GM18502 (cell line): ENCODE data around the gene AKT3.
A peak's percentile ranks its signal among the peaks of the same experiment; 100 is the strongest.

Experiments used
- ATAC-seq: cut with Tn5 transposase; IDR thresholded peaks from one replicate; pipeline ENCODE4 v1.9.1; 2021; ENCODE audit warnings: mild to moderate bottlenecking; ENCODE audit not compliant: unreplicated experiment, poor library complexity

Gene AKT3

GRCh38 chr1:243529512-243529911 lies 320.5 kb downstream of the AKT3 start:
- no peak for ATAC-seq

DNA sequence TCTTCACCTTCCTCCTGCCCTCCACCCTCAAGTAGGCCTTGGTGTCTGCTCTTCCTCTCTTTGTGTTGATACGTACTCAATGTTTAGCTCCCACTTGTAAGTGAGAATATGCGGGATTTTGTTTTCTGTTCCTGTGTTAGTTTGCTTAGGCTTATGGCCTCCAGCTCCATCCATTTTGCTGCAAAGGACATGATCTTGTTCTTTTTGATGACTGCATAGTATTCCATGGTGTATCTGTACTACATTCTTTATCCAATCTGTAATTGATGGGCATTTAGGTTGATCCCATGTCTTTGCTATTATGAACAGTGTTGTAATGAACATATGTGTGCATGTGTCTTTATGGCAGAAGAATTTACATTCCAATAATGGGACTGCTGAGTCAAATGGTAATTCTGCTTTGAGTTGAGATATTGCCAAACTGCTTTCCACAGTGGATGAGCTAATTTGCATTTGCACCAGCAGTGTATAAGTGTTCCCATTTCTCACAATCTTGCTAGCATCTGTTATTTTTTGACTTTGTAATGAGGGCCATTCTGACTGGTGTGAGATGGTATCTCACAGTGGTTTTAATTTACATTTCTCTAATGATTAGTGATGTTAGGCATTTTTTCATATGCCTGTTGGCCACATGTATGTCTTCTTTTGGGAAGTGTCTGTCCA lies 321.5 kb downstream of the AKT3 start:
- ATAC-seq = no peak

GRCh38 chr1:243526180-243526579 lies 323.9 kb downstream of the AKT3 start:
- ATAC-seq = no peak

- ATAC-seq = no peak
Measured at GRCh38 chr1:243525085-243525487, 325.0 kb downstream of the AKT3 start.

DNA sequence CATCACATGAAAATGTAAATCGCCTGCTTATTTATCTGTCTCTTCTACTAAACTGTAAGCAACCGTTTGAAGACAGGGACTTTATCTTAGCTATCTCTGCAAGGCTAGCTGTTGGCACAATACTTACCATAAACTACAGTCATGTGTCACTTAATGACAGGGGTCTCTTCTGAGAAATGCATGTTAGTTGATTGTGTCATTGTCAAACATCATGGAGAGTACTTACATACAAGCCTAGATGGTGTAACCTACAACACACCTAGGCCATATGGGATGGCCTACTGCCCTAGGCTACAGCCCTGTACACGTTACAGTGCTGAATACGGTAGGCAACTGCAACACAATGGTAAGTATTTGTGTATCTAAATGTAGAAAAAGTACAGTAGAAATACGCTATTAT lies 326.3 kb downstream of the AKT3 start:
- ATAC-seq = no peak

GRCh38 chr1:243520831-243521230 lies 329.2 kb downstream of the AKT3 start:
- ATAC-seq = no peak

- no peak for ATAC-seq
Measured at GRCh38 chr1:243514927-243515326, 335.1 kb downstream of the AKT3 start.

GRCh38 chr1:243513726-243514491 lies 336.1 kb downstream of the AKT3 start:
- no peak for ATAC-seq

DNA sequence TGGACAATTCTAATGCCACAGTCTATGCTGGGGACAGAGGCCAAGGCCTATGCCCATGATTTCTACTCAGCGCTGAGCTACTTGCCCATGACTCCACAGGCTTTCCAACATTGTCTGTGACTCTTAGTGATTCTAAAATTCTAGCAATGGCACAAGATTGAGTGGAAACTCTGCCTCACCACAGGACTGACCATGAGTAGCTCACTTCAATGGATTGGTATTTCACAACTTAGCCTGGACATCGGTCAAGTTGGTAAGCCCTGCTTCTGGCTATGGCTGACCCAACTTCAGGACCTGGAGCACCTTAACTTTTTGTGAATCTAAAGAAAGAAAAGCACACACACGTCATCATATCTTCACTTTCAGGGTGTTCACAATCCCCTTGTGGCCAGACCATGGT lies 339.1 kb downstream of the AKT3 start:
- ATAC-seq = no peak

DNA sequence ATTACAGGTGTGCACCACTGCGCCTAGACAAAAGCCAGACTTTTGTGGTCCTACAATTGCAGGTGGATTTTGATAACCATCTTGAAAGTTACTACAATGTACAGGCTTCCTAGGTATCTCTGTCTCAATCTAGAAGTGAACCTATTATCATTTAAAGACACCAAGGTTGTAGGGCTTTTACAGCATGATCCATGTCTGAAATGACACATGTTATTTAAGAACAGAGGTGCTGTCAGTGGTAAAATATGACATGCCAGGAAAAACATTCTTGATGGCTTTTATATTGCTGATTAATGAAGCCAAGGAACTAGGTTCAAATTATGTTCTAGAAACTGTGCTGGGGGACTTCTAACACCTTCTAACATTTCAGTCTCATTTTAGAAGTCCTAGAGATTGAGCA lies 341.1 kb downstream of the AKT3 start:
- ATAC-seq = no peak

GRCh38 chr1:243508303-243508713 lies 341.7 kb downstream of the AKT3 start:
- ATAC-seq = peak; percentile 69

- no peak for ATAC-seq
Measured at GRCh38 chr1:243507672-243508302, 342.3 kb downstream of the AKT3 start.

DNA sequence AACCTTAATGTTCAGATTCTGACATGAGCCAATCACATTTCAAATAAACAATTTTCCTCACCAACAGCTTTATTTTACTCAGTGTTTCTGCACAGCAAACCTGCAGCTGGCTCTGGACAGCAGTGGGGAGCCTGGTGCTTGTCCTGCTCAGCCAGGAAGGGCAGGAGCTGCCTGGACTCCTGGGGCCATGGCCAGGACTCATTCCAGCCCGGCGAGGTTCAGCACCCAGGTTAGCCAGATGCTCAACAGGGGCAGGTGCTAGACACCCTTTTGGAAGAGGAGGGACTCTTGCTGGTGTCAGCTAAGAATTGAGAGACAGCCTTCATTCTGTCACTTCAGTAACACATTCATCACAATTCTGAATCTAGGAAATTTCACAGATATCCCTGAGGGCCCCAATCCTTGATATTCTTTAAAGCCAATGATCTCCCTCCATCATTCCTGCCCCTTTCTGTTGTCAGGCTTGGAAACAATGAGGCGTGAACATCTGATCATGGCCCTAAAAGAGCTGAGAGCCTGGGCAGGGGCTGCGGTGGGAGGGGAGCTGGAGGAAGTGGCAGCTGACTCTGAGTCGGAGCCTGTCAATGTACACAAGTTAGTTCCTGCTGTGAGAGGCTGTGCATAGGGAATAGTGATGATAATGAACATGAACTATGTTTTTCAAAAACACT lies 342.9 kb downstream of the AKT3 start:
- no peak for ATAC-seq

GRCh38 chr1:243505986-243506689 lies 343.9 kb downstream of the AKT3 start:
- peak; percentile 40 for ATAC-seq

- ATAC-seq = no peak
Measured at GRCh38 chr1:243503155-243503554, 346.9 kb downstream of the AKT3 start.

GRCh38 chr1:243501002-243501401 lies 349.0 kb downstream of the AKT3 start:
- no peak for ATAC-seq

DNA sequence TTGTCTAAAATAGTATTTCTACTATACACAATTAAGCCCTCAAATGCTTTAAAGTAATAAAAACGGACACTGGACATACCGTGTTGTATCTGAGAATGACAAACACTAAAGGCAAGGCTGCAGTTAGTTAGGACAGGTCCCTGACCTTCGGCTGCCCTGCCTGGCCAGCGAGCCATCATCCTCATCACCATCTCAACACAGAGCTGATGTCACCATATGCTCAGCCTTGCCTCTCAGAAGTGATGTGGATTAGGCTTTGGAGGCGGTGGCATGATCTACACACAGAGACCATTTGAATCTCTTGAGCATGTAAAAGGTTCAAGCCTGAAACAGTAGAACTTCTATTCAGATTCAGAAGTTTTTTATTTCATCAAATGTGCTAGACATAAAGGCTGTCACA lies 349.5 kb downstream of the AKT3 start:
- no peak for ATAC-seq

GRCh38 chr1:243499711-243500110 lies 350.3 kb downstream of the AKT3 start:
- no peak for ATAC-seq

DNA sequence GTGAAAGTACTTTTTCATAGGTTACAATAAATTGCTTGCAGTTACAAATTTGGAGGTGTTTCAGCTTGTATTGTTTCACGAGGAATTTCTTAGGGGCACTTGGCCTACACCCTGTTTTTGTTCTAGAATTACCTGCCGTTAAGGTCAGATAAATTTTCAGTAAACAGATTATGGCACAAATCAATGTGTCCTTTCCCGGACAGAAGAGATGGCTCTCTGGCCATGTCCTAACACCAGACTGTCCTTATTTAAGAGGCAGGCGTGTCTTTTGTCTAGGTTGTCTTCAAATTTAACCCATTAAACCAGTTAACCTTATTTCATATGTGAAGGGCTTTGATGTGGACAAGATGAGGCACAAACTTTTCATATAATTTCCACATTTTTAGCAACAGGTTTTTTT lies 350.8 kb downstream of the AKT3 start:
- no peak for ATAC-seq

DNA sequence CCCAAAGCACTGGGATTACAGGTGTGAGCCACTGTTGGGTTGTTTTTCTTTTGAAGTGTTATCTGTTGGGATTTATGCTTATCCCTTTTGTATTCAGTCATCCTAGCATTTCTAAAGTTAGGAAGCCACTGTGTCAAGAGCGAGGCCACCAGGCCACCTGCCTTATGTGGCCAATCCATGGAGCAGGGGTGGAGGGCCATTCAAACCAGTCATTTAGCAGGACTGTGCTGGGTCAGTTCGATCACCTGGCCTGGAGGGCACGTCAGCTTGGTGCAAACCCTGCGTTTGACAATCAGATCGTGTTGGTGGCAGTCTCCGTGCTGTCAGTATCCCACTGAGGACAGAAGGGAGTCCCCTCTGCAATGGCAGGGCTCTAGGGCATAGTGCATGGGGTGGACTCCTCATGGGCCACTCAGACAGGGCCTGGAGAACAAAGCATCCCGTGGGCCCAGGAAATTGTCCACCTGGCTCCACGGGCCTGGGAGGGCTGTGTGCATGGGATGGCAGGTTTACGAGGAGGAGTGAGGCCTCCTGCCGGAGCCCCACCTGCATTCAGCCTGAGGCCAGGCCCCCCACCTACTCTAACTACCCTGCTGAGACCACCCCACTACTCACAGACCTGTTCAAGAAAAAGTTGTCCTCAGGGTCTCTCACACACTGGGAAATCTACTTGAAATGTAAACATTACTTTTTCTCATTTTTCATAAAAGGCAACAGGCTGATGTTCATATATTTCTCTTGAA lies 351.9 kb downstream of the AKT3 start:
- no peak for ATAC-seq
